RPMI8226 (cell line): Measurements from ENCODE around the gene CCDC85A.

Source experiments
- DNase-seq: peaks from one replicate; pipeline ENCODE4 v3.0.0-alpha.2; 2015

Gene CCDC85A

GRCh38 chr2:56314371-56314770 is 130.6 kb downstream of the CCDC85A start:
- no peak for DNase-seq

- DNase-seq = no peak
These were observed 131.0 kb downstream of the CCDC85A start for GRCh38 chr2:56314796-56315195.

- no peak for DNase-seq
These were observed 131.6 kb downstream of the CCDC85A start for GRCh38 chr2:56315376-56315775.

GRCh38 chr2:56316011-56316410 is 132.2 kb downstream of the CCDC85A start:
- DNase-seq = no peak

GRCh38 chr2:56318147-56318546 is 134.4 kb downstream of the CCDC85A start:
- no peak for DNase-seq

- DNase-seq = no peak
These were observed 142.0 kb downstream of the CCDC85A start for GRCh38 chr2:56325661-56326345.

GRCh38 chr2:56326346-56326741 is 142.6 kb downstream of the CCDC85A start:
- no peak for DNase-seq

- DNase-seq = no peak
These were observed 148.0 kb downstream of the CCDC85A start for GRCh38 chr2:56331810-56332209.

- no peak for DNase-seq
These were observed 150.2 kb downstream of the CCDC85A start for GRCh38 chr2:56333812-56334485.

- DNase-seq = no peak
These were observed 150.8 kb downstream of the CCDC85A start for GRCh38 chr2:56334622-56335021.

- no peak for DNase-seq
These were observed 151.3 kb downstream of the CCDC85A start for GRCh38 chr2:56335101-56335500.

- DNase-seq = no peak
These were observed 153.6 kb downstream of the CCDC85A start for GRCh38 chr2:56337342-56337741.

GRCh38 chr2:56338232-56338631 is 154.4 kb downstream of the CCDC85A start:
- DNase-seq = no peak

GRCh38 chr2:56344771-56345170 is 161.0 kb downstream of the CCDC85A start:
- DNase-seq = no peak

- no peak for DNase-seq
These were observed 164.1 kb downstream of the CCDC85A start for GRCh38 chr2:56347881-56348280.

- no peak for DNase-seq
These were observed 164.8 kb downstream of the CCDC85A start for GRCh38 chr2:56348392-56349210.

GRCh38 chr2:56357655-56358295 is 174.0 kb downstream of the CCDC85A start:
- DNase-seq = no peak

- DNase-seq = no peak
These were observed 178.1 kb downstream of the CCDC85A start for GRCh38 chr2:56361844-56362243.

- no peak for DNase-seq
These were observed 181.1 kb downstream of the CCDC85A start for GRCh38 chr2:56364902-56365301.

GRCh38 chr2:56369316-56369715 is 185.5 kb downstream of the CCDC85A start:
- no peak for DNase-seq

- DNase-seq = no peak
These were observed 188.4 kb downstream of the CCDC85A start for GRCh38 chr2:56372071-56372656.

GRCh38 chr2:56375251-56375650 is 191.5 kb downstream of the CCDC85A start:
- DNase-seq = no peak
